Measurements from ENCODE around the gene GRM8. TPM values are rescaled to one million over a fixed set of nuclear protein-coding genes. Genes with fewer than 3 reads are reported as not detected.

The GRM8 gene
- total and polyA plus RNA-seq, 9 of the 15 experiments (the other 6 are each of a cell fraction or from before 2014, with no cell fraction given) = 0.13 TPM; not detected in 7

- TF ChIP-seq KLF6 (CRISPR knock-in tag; IDR thresholded peaks at IDR 0.05; ENCODE audit: borderline replicate concordance) (no peak), HNRNPLL (IDR thresholded peaks at IDR 0.05; ENCODE audit: low read depth, low read length, poor library complexity, severe bottlenecking) (no peak), ZFP36 (IDR thresholded peaks at IDR 0.05; ENCODE audit: low read depth, low read length, partially characterized antibody) (peak; percentile 4), TARDBP (IDR thresholded peaks at IDR 0.05) (no peak), NFIX (CRISPR knock-in tag; IDR thresholded peaks at IDR 0.05; ENCODE audit: low read depth) (no peak), CHAMP1 (IDR thresholded peaks at IDR 0.05) (no peak), MAZ (CRISPR knock-in tag; conservative IDR thresholded peaks at IDR 0.05 in 1 of 2, IDR thresholded peaks at IDR 0.05 in 1 of 2) (peak in 1 of 2 experiments; percentile 34; a peak in 2 of 4 replicates), IRF1 (CRISPR knock-in tag; IDR thresholded peaks at IDR 0.05; ENCODE audit: borderline replicate concordance) (no peak), SIX5 (IDR thresholded peaks at IDR 0.05; ENCODE audit: borderline replicate concordance in 1 of 2, insufficient read depth in 1 of 2, low read depth in 1 of 2, low read length in 2 of 2) (no peak), TAF1 (IDR thresholded peaks at IDR 0.05; ENCODE audit: control insufficient read depth, extremely low read depth, insufficient read depth, low read length, severe bottlenecking) (peak; percentile 65), HIVEP1 (CRISPR knock-in tag; IDR thresholded peaks at IDR 0.05) (no peak), HNRNPUL1 (IDR thresholded peaks at IDR 0.05; ENCODE audit: low read length) (no peak), SRSF9 (IDR thresholded peaks at IDR 0.05; ENCODE audit: borderline replicate concordance, low read depth, low read length) (no peak), ZNF12 (CRISPR knock-in tag; IDR thresholded peaks at IDR 0.05) (0 out of 2 replicates have a peak, but pooled peaks have one; percentile 35), ZNF583 (CRISPR knock-in tag; IDR thresholded peaks at IDR 0.05) (no peak), NR2C1 (IDR thresholded peaks at IDR 0.05) (no peak), NR2C1 (tag; IDR thresholded peaks at IDR 0.05) (no peak), ELF2 (CRISPR knock-in tag; IDR thresholded peaks at IDR 0.05) (no peak), ASH1L (IDR thresholded peaks at IDR 0.05; ENCODE audit: borderline replicate concordance, low read depth, partially characterized antibody) (no peak), CBX3 (IDR thresholded peaks at IDR 0.05; ENCODE audit: borderline replicate concordance in 1 of 2, low read length in 2 of 2) (peak in 1 of 2 experiments; percentile 57; a peak in 1 of 3 replicates), ZNF511 (CRISPR knock-in tag; IDR thresholded peaks at IDR 0.05) (no peak), E2F4 (CRISPR knock-in tag; IDR thresholded peaks at IDR 0.05; ENCODE audit: low read depth) (no peak), GABPA (tag; conservative IDR thresholded peaks at IDR 0.05; ENCODE audit: low read depth) (peak; percentile 83), ARID1B (IDR thresholded peaks at IDR 0.05) (no peak), PML (IDR thresholded peaks at IDR 0.05; ENCODE audit: low read length) (peak; percentile 78; the same call in 1 of the 2 replicates)
Measured at GRCh38 chr7:126667742-126668366, 584.9 kb downstream of the GRM8 start (continued).

Data from K562 (cell line).